ENCODE data around the gene ATP7B.

The ATP7B gene

DNA sequence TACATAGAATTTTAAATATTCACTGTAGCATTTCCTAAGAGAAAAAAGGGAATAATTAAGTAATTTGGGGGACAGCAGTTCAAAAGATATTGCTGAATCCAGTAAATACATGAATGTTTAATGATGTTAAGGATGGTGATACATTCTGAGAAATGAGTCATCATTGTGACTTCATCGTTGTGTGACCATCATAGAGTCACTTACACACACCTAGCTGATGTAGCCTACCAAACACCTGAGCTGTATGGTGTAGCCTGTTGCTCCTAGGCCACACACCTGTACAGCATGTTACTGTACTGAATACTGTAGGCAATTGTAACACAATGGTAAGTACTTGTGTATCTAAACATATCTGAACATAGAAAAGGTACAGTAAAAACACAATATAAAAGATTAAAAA lies 34.8 kb downstream of the ATP7B start:
- no peak for DNase-seq

DNA sequence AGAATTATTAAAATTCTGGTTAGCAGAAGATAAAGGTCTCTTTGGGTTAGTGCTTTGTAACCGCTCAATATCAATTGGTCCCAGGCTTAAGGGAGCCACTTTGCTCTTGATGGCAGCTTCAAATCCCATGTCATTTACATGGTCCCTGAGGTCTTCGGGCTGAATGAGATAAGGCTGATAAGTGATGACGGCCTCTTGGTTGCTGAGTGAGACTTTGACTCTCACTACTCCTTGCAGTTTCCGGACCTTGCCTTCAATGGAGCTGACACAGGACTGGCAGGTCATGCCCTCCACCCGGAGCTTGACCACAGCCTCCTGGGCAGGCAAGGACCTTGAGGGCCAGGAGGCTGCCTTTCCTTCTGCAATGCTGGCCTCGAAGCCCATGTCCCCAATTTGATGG lies 36.8 kb downstream of the ATP7B start:
- DNase-seq = no peak

DNA sequence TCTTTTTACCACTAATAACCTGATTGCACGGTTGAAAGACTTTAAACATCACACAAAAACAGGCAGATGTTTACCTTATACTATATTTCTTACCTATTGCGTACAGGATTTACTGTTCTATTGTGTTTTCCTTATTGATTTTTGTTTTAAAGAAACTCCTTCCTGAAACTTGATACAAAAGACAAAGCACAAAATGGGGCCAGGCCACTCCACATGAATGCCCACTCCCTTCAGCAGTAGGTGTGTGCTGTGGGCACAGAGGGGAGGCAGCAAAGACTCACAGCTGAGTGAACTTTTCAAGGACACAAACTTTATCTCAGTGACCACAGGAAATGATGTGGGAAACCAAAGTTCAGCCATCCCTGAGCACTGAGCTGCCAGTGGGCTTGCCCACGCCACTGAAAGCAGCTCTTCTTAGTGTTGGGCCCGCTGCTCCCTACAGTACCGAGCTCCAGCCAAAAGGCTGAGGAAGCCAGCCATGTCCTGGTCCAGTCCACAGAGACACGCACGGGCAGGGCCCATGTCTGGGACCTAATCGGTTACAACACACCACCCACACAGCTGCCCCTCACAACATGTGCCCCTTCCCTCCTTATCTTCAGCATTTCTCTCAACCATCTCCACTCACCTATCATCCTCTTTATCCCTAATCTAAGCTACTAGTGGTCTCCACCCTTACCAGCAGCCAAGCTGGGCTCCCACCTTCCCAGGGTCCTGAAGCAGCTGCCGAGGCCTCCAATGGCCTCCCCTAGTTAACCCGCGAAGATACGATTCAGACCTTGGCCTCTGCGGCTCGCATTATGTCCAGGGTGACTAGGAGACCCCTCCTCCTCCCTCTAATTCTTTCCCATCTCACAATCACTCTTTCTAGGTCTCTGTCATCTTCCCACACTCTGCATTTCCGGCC lies 39.5 kb downstream of the ATP7B start:
- DNase-seq = no peak

DNA sequence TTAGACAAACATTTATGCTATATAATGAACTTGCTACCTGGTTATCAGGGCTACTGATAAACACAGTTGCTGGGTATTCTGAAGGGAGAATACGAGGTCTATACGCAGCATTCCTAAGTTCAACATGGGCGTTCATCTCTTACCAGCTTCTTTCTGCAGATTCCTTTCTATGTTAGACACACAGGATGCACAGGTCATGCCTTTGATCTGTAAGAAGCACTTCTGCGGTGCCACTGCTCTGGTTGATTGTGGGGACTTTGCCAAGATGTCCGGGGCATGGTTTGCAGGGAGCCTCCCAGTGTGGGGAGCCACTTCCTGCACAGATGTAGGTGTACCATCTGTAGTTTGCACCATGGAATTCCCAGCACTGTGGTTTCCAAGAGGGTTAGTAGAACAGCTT lies 40.9 kb downstream of the ATP7B start:
- no peak for DNase-seq

DNA sequence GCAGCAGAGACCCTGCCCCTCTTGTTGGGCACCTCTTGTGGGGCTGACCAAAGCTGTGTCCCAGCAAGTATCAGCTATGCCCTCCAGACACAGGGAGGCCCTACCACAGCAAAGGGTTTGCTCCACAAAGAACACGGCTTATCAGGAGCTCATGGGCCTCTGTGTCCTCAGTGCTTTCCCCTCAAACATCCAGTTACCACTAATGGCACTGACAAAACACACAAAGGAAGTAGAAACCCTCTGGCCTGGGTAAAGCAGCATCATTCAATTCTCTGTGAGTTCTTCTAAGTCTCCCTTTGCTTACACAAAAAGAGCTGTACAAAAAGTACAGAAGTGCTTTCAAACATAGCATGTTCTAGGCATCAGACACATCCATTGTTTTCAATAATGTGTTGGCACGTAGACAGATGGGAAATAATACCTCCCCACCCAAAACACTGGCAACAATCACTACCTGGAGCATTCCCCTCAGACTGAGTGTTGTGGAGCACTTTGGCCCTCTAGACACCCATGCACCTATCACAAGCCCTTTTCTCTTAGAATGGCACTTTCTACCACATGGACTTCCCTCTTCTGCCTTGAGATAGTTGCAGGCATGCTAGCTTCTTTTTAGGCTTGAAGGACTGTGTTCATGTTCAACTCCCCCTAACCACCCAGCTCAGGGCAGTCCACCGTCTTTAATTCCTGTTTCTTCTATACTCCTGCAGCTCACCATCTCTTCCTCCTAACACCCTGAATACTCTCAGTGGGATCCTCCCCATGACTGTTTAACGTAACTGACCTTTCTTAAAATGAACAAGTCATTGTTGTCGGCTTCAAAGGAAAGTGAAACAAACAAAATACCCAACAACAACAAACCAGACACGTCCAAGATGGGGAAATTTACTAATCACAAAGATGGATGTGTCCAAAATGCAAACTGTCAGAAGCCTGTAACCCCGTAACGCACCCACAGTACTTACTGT lies 43.5 kb downstream of the ATP7B start:
- DNase-seq = no peak

DNA sequence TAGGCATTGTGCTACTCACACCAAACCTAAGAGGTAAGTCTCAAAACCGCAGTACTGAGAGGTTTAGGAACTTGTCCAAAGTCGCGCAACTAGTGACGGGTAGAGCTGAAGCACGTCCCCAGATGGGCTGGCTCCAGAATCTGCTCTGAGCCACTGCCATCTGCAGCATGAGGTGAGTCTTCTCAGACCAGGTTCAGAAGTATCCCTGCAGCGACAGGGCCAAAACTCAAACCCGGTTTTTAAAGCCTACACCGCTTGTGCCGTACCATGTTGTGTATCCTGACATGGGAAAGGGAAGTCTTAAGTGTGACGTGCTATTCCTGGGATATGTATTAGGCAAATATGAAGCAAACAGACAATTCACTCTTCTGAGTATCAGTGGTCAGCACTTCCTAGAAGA lies 45.1 kb downstream of the ATP7B start:
- no peak for DNase-seq

DNA sequence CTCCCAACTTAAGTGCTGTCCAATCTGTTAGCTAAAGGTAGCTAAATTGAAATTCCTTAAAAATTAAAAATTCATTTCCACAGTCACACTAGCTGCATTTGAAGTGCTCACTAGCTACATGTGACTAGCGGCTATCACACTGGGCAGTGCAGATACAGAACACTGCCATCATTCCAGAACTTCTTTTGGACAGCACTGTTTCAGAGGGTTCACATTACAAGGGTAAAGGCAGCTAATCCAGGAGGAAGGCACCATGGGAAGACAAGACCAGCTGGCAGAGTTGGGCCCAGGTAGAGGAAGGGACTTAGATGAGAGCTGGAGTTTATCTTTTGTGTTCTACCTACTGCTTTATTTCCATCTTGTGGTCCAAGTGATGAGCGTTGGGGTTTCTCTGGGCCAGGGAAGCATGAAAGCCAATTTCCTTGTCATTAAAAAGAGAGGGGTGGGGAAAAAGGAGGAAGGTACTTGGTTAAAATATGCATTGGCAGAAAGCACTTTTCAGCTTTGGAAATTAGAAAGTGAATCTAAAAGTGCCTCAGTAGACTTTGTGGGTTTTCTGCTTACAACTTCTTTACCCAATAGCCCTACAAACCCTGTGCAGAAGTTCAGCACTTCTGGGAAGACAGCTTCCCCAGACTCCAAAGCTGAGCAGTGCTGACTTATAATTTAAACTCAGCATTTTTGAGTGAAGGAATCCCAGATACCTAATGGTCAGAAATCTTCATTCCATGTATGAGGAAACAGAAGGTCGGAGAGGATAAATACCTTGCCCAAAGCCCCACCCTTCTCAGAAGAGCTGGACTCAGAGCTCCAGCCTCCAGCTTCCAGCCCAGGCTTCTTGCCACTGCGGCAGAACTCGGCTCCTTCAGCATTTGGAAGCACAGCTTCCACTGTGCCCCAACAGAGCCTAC lies 49.5 kb downstream of the ATP7B start:
- no peak for DNase-seq

DNA sequence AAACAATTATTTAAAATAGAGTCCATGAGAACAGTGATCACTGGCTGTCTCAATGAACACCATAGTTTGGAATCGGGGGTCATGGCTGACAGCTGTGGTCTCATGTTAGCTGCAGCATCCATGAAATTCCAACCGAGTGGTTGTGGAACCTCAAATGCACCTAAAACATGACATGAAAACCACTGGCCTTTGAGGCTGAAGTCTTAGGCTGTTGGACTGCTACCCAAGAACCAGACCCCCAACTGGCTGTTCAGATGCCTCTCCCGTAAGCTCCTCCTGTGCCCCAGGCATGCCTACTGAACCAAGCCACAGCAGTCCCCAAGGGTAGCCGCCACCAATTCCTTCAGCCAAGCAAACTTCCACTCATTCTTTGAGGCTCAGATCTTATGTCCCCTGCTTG lies 50.5 kb downstream of the ATP7B start:
- DNase-seq = no peak

DNA sequence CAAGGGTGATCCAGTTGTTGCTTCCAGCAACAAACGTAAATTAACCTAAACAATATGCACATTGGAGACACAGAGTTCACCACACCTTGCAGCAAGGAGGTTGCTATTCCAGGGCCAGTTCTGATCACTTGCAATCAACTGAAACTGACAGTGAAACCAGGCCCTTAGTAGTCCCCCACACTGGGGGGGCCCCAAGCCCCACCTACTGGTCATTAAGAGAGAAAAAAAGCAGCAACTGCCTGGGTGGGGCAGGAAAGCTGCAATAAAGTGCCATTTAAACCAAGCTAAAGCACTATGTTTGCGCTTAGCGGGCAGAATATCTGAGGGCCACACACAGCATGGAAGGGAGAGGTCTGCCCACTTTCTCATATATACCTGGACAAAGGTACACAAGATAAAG lies 51.5 kb downstream of the ATP7B start:
- no peak for DNase-seq

DNA sequence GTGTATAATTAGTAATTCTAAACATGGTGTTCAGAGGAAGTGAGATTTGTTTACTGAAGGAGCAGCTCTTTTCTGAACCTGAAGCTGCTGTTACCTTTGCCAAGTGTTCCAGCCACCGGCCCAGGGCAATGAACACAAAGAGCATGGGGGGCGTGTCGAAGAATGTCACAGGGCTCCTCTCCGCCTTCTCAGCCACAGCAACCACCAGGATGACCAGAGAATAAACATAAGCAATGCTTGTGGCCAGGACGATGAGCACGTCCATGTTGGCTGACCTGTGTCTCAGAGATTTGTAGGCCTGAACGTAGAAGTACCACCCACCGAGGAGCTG lies 53.1 kb downstream of the ATP7B start:
- DNase-seq = no peak

DNA sequence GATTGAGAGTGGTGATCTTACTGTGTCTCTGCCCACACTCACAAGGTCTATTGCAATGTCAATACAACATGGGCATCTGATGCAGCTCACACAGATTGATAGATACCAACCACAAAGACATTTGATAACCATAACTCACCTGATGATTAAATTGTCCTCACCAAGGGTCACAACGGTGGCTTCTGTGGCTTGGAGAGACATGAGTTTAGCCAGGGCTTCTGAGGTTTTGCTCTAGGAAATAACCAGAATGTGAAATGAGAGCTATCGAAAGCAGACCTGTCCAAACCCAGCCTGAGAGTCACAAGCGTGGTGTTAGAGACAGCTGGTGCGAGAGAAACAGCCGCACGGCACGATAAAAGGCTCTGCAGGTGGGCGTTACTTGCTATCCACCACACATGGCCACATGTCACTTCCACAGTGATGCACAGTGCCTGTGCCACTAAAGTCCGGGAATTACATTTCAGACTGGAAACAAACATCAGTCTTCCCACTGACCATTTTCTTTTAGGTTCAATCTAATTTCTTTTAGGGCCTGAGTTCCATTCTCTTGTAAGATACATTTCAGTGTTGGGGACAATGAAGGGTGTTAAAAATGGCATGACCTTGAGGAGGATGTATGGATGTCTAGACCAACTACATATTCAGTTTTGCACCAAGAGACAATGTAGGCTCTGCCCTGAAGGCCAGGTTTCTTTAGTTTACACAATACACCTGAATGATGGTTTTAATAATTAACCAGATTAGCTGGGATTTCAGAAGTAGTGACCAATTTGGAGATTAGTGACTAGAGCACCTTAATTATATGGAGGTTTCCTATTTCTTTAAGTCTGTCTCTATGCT lies 53.7 kb downstream of the ATP7B start:
- DNase-seq = no peak

DNA sequence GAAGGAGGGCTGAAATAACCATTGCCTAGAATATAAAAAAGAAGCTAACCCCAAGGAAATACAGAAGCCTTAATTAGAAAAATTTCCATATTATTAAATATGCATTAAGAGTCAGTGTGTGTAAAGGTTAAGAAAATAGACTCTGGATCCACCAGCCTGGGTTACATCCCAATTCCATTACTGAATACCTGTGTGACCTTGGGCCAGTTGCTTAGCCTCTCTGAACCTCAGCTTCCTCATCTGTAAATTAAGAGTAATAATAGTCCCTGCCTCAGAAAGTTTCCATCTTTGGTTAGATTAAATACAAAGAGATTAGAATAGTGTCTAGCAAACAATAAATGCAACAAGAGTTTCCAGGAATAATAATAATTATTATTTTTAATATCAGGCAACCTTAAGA lies 54.5 kb downstream of the ATP7B start:
- no peak for DNase-seq

DNA sequence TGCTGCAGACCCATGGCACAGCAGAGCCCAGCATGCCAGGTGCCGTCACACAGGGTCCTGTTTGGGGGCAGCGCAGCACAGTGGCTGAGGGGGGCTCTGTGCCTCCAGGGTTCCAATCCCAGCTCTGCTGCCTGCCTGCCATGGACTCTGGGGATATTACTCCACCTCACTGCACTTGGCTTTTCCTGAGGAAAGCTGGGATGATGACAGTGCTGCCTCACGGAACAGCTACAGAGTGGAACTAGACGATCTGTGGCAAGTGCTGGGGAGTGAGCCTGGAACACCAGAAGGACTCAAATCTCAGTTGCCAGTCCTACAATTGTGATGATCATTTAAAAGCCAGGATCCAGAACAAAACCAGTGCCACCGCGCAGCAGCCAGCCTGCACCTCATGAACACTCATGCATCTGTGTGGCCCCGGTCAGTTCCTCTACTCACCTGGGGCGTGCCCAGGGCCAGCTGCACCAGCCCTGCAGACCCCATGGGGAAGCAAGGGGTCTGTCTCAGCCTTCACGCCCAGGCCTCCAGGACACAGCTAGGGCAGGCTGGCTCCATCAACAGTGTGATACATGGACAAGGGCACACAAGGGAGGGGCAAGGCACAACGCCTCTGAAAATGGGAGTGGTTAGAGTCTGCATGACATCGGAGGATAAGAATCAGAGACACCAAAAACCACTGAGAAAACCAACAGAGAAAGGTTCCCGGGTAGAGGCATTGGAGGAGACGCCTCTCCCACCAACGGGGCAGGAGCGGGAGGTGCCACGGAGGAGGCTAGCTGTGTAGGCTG lies 55.2 kb downstream of the ATP7B start:
- DNase-seq = no peak

DNA sequence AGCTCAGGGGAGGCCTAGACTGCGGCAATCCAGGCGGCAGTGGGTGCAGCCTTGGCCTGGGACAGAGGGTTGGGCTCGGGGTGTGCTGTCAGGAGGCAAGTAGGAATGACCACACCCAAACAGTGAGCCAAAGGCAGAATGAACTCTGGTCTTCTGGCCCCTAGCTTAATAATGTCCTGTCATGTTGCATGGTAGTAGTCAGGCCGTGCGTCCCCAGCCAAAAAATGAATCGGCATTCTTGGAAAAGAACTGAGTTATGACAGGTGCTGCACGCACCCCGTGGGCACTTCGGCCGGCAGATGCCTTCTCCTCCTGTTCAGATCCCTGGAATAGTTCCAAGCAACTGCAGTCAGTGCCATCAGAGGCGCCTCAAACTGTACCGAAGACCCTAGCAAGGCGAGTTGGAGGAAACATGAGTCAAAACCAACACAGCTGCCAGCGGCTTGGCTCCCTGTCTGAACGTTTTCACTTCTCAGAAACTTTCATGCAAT lies 55.9 kb downstream of the ATP7B start:
- no peak for DNase-seq

DNA sequence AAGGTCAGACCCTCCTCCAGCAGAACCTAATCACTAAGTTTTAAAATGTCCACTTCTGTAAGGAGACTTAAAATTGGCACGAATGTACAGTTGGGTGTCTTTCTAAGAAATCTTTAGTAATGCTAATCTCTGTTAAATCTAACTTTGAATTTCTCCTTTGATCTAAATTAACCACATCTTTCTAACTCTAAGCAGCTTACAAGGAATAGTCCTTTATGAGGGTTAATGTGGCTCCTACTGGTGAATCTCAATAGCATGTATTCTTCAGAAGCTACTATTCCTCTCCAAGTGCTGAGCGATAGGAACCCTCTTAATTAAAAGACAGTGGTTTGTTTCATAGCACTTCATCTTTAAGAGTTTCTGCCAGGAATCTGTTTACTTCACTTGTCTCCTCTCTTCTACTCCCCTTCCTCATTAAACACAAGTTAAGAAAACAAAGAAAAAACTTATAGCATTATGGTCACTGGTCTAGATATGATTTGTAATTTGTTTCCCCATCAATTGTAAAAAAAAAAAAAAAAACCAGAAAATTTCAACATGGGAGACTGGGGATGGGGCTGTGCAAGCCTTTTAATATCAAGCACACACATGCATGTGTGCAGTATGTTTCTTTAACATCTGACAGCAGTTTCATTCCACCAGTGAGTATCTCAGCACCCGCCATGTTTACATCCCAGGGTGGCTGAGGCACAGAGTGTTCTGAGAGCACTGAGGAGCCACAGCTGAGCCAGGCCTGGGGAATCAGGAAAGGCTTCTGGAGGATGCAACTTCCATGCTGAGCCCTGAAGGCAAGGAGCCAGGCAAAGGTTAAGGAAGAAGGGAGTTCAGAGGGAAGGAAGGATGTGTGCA lies 57.7 kb downstream of the ATP7B start:
- no peak for DNase-seq

DNA sequence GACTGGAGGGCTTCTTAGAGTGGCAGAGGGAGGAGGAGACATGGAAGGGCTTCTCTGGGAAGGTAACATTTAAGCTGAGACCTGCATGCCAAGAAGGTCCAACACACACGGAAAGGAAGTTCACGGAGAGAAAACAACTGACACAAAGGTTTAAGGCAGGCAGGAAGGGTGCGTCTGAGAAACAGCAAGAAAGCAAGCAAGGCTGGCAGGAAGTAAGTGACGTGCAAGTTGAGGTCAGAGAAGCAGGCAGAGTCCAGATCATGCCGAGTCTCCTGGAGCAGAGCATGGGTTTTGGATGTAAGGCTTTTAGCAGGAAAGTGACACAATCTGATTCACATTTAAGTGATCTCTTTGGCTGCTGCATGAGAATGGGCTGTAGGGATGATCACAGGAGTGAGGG lies 60.5 kb downstream of the ATP7B start:
- no peak for DNase-seq

DNA sequence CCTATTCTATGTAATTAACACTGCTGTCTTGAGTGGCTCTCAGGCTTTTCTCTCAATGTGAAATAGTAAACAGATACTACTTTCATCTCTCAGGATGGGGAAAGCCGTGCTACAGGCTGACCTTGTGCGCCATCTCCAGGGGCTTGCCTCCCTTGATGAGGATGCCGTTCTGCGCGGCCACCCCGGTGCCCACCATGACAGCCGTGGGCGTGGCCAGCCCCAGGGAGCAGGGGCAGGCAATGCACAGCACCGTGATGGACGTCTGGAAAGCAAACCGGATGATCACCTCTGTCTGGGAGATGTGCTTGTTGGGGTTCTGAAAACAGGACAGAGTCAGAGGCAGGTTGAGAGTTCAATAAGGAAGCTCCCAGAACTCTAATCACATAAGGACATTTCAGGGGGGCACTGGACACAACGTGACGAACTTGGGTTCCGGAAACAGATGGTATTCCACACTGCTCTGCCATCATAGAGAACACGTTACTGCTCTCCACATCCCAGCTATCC lies 65.0 kb downstream of the ATP7B start:
- DNase-seq = no peak

DNA sequence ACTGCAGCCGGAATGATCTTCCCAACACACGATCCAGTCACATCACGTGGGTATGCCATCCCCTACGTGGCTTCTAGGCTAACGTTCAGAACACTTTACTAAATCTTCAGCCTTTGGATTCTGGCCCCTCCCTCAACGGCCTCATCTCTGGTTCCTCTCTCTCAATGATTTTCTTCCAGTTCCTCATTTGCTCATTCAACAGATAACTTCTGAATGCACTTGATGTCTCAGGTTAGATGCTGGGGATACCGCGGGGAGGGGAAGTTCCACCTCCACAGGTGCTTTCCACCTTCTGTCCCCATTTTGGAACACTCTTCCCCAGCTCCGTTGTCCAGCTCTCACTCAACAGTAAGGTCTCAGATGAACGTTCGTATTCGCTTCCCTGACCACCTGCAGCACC lies 66.1 kb downstream of the ATP7B start:
- no peak for DNase-seq

DNA sequence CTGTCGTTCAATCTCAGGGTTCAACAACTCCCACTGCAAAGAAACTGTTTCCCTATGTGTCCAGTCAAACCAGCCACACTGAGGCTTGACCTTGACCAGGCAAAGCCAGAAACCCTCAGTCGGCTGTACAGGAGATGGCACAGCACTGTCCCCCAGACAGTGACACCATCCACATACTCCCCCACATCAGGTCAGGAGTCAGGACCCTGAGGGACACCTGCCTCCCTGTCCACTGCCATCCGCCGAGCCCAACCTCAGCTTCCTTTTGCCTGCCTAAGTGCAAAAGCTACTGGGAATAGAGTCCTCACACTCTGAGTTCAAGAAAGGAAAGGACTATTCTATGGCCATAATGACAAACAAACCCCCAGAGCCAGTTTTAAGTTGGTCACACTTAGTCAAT lies 66.8 kb downstream of the ATP7B start:
- DNase-seq = no peak

DNA sequence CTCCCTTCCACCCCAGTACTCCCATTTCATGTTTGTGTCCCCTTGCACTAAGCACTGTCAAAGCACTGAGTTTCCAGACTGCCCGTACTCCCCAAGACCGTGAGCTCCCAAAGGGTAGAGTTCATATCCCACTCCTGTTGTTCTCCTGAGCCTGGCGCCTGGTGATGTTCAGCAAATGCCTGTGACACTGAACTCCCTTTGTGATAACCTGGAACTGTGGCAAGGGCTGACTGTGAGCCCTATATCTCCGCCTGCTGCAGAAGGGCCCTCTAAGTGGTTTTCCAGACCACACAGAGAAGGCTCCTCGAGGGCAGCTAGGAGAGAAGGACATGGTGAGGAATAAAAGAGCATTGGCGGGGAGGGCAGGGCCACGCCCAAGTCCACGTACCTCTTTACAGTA lies 67.5 kb downstream of the ATP7B start:
- DNase-seq = no peak

Data from activated CD4-positive, alpha-beta T cell treated with anti-CD3 and anti-CD28 coated beads, Interleukin-2, amount 50 U/mL, for 48 hours (primary cell).